Measurements from ENCODE around the gene RWDD3. TPM values are rescaled to one million over a fixed set of nuclear protein-coding genes. Genes with fewer than 3 reads are reported as not detected.

RWDD3 gene
- total and polyA plus RNA-seq, 2 donors (not counting 3 experiments of a cell fraction or from before 2014, with no cell fraction given), result 9.3 to 12.1 TPM

DNA sequence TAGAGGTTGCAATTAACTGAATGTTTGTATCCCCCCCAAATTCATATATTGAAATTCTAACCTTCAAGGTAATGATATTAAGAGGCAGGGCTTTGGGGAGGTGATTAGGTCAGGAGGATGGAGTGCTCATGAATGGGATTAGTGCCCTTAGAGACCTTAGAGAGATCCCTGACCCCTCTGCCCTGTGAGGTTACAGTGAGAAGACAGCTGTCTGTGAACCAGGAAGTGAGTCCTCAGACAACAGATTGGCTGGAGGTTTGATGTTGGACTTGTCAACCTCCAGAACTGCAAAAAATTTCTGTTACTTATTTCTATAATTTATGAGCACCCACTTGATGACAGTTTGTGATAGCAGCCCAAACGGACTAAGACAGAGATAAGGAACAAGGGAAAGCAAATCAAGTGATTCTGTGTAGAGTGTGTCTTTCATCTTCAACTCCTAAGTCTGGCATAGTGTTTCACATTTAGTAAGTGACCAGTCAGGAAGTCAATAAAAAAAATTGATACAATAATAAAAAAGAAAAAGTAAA lies 30.0 kb upstream of the RWDD3 start:
- BruUV-seq (replicated peaks), result no TSS peak
- Histone ChIP-seq H4K20me1 (replicated peaks; ENCODE audit: control insufficient read depth, extremely low read depth, insufficient read depth, low read length) (no peaks in the 10 kb centered on the region), H3K27me3 (ENCODE audit: control insufficient read depth in 2 of 2, insufficient read depth in 2 of 2, low read length in 2 of 2) (peaks cover 0 to 3% of the 10 kb centered on the region in 2 experiments), H3K36me3 (ENCODE audit: control insufficient read depth in 2 of 2, extremely low read depth in 1 of 2, insufficient read depth in 2 of 2, low read length in 2 of 2) (no peaks in the 10 kb centered on the region), H3K4me1 (ENCODE audit: control insufficient read depth, extremely low read depth, insufficient read depth, low read length) (no peaks in the 10 kb centered on the region), H3K9me3 (replicated peaks; ENCODE audit: control insufficient read depth, insufficient read depth, low read length) (no peaks in the 10 kb centered on the region), H3K9ac (replicated peaks; ENCODE audit: extremely low read depth, insufficient read depth, low read length) (no peak overlapping the region), H3K79me2 (ENCODE audit: control insufficient read depth, insufficient read depth, low read length) (no peaks in the 10 kb centered on the region), H3K4me3 (replicated peaks in 1 of 3; ENCODE audit: insufficient read depth in 1 of 3, low read depth in 1 of 3, low read length in 3 of 3) (no peak overlapping the region), H3K27ac (ENCODE audit: insufficient read depth, low read depth, low read length) (no peak overlapping the region), H3K9me1 (replicated peaks; ENCODE audit: control insufficient read depth, extremely low read depth, insufficient read depth, low read length) (no peaks in the 10 kb centered on the region), H3K4me2 (ENCODE audit: insufficient read depth, low read length) (no peak overlapping the region), H2AFZ (ENCODE audit: low read depth, low read length) (no peak overlapping the region)
- FAIRE-seq (no peak), DNase-seq (ENCODE audit: low read depth, low spot score) (no peak)
- intact Hi-C loops (cut with micrococcal nuclease), result no loop called here
- POLR2A ChIA-PET, result no interaction called here
- TF ChIP-seq POLR2AphosphoS5 (IDR thresholded peaks at IDR 0.05; ENCODE audit: insufficient read depth, low read depth, low read length), result no peak
- no peak for TF ChIP-seq EZH2 (IDR thresholded peaks at IDR 0.05; ENCODE audit: borderline replicate concordance, low read depth, low read length, severe bottlenecking)
- no peak for TF ChIP-seq FOS (IDR thresholded peaks at IDR 0.05; ENCODE audit: borderline replicate concordance, insufficient read depth, low read length)
- no peak for TF ChIP-seq POLR2A (IDR thresholded peaks at IDR 0.05; ENCODE audit: low read depth, low read length)
- no peak for TF ChIP-seq GATA2 (IDR thresholded peaks at IDR 0.05; ENCODE audit: insufficient read depth, insufficient read length, low read depth, low read length)
- no peak for TF ChIP-seq MAX (IDR thresholded peaks at IDR 0.05; ENCODE audit: insufficient read depth, insufficient read length)
- TF ChIP-seq, protein P1, sequence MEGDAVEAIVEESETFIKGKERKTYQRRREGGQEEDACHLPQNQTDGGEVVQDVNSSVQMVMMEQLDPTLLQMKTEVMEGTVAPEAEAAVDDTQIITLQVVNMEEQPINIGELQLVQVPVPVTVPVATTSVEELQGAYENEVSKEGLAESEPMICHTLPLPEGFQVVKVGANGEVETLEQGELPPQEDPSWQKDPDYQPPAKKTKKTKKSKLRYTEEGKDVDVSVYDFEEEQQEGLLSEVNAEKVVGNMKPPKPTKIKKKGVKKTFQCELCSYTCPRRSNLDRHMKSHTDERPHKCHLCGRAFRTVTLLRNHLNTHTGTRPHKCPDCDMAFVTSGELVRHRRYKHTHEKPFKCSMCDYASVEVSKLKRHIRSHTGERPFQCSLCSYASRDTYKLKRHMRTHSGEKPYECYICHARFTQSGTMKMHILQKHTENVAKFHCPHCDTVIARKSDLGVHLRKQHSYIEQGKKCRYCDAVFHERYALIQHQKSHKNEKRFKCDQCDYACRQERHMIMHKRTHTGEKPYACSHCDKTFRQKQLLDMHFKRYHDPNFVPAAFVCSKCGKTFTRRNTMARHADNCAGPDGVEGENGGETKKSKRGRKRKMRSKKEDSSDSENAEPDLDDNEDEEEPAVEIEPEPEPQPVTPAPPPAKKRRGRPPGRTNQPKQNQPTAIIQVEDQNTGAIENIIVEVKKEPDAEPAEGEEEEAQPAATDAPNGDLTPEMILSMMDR (IDR thresholded peaks at IDR 0.05; ENCODE audit: extremely low read depth in 1 of 2, insufficient read depth in 1 of 2, low read depth in 1 of 2, low read length in 2 of 2), result no peak
- no peak for TF ChIP-seq JUN (IDR thresholded peaks at IDR 0.05; ENCODE audit: borderline replicate concordance, insufficient read depth, insufficient read length, low read depth)
- no peak for TF ChIP-seq MYC (IDR thresholded peaks at IDR 0.05; ENCODE audit: low read depth, low read length)
- dilution Hi-C loops (cut with MboI; ENCODE audit: extremely low pct_ligation_motif_present, low sequenced_read_pairs), result no loop called here
- CTCF ChIA-PET, result no interaction called here
